ENCODE data around the gene LRCOL1. TPM values are rescaled to one million over a fixed set of nuclear protein-coding genes. Genes with fewer than 3 reads are reported as not detected.

LRCOL1 gene
- 3.2 and 6.6 TPM in 2 replicates for total RNA-seq

GRCh38 chr12:132610051-132610759 lies at the start of gene LRCOL1:
Gene LRCOL1 (minus strand): TSS chr12:132610582. CDS start chr12:132606251, 4,331 bp downstream.
- DNase-seq: peak; percentile 41

DNA sequence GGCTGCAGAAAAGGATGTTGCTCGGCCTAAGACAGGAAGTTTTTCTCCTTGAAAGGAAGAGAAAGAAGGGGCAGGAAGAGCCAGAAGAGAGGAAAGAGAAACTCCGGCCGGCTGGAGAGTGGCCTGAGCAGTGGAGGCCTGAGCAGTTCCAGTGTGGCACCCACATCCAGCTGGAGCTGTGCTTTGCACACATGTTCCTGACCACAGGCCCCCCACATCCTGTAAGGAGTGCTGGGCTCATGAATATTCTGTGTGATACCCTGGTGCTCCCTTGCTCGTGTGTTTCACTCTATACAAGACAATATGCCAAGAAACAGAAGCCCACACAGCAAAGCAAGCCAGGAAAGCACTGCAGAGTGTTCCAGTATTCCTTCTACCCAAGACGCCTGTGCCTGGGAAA lies 49.7 kb upstream of the LRCOL1 start:
- DNase-seq: no peak

DNA sequence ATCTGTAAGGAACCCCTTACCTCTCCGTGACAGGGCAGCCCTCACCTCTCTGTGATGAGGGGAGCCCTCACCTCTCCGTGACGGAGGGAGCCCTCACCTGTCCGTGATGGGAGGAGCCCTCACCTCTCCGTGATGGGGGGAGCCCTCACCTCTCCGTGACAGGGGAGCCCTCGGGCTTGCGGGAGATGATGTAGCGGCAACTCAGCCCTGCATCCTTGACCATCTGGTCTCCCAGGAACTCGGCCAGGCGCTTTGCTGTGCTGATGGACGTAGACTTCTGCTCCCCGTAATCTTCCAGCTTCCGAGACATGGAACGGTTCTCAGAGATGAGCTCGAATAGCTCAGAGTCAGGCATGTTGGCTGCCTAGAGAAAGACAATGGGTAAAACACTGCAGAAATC lies 48.8 kb upstream of the LRCOL1 start:
- DNase-seq: no peak

- DNase-seq: peak; percentile 49
Observed at GRCh38 chr12:132658149-132658894, 47.9 kb upstream of the LRCOL1 start.

GRCh38 chr12:132657004-132657727 lies 46.8 kb upstream of the LRCOL1 start:
- no peak for DNase-seq

DNA sequence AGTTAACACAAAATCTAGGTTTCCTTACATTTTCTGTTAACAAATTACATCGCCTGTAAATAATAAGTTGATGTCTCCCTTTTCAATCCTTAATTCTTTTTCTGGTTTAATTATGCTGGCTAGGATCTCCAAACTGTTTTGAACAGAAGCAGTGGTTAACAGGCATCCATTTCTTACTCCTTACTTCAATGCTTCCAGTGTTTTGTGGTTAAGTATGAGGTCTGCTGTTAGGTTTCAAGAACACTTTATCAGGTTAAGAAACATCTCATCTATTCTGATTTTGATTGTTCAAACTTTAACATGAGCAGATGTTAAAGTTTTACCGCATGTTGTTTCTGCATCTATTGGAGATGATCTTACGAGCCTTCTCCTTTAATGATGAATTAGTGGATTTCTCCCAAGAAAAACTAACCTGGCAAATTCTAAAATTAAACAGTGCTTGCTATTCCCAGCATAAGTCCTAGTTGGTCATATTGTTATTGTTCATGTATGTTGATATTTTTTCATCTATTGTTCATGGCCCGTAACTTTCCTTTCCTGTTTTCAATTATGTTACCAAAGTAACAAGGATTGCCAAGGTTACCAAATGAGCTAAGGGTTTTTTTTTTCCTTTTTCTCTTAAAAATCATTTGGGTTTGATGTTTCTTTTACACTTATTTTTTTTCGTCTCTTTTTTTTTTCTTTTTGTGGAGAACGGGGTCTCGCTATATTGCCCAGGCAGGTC lies 43.3 kb upstream of the LRCOL1 start:
- DNase-seq: peak; percentile 87

DNA sequence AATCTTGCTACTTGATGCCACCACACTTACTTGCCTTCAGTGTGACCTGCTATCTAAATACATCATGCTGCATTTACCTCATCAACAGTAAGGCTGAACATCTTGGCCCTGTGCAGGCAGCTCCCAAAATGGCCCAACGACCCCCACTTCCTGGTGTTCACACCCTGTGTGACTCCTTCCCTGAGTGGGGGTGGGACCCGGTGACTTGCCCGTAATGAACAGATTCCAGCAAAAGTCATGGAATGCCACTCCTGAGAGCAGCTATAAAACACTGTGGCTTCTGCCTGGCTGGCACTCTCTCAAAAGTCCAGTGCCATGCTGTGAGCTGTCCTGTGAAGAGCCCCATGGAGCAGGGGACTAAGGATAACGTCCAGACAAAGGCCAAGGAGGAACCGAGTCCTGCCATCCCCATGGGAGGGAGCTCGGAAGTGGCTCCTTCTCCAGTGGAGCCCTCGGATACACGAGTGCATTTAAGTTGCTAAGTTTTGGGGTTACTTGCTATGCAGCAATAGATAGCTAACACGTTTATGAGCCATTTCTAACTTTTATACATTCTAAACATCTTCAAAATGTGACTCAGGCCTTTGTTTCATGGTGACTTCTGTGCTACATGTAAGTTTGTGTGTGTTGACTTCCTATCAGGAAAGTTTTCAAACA lies 41.2 kb upstream of the LRCOL1 start:
- DNase-seq: no peak

GRCh38 chr12:132649226-132649945 lies 39.0 kb upstream of the LRCOL1 start:
- no peak for DNase-seq

- no peak for DNase-seq
Observed at GRCh38 chr12:132648616-132649225, 38.3 kb upstream of the LRCOL1 start.

- DNase-seq: no peak
Observed at GRCh38 chr12:132647858-132648257, 37.5 kb upstream of the LRCOL1 start.

DNA sequence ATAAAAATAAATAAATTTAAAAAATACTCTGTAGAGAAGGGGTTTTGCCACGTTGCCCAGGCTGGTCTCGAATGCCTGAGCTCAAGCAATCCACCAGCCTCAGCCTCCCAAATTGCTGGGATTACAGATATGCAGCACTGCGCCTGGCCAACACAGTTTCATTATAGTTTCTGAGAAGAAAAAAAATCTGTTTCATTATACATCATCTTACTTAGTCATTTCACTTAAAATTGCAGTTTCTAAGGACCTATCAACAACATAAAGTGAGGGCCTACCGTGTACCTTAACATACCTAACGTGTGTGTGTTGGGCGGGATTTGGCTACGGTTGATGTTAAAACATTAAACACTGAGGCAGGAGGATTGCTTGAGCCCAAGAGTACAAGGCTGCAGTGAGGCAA lies 36.5 kb upstream of the LRCOL1 start:
- no peak for DNase-seq

- DNase-seq: no peak
Observed at GRCh38 chr12:132642846-132643835, 32.8 kb upstream of the LRCOL1 start.

GRCh38 chr12:132641811-132642650 lies 31.6 kb upstream of the LRCOL1 start:
- no peak for DNase-seq

GRCh38 chr12:132640936-132641335 lies 30.6 kb upstream of the LRCOL1 start:
- no peak for DNase-seq

GRCh38 chr12:132639956-132640520 lies 29.7 kb upstream of the LRCOL1 start:
- no peak for DNase-seq

DNA sequence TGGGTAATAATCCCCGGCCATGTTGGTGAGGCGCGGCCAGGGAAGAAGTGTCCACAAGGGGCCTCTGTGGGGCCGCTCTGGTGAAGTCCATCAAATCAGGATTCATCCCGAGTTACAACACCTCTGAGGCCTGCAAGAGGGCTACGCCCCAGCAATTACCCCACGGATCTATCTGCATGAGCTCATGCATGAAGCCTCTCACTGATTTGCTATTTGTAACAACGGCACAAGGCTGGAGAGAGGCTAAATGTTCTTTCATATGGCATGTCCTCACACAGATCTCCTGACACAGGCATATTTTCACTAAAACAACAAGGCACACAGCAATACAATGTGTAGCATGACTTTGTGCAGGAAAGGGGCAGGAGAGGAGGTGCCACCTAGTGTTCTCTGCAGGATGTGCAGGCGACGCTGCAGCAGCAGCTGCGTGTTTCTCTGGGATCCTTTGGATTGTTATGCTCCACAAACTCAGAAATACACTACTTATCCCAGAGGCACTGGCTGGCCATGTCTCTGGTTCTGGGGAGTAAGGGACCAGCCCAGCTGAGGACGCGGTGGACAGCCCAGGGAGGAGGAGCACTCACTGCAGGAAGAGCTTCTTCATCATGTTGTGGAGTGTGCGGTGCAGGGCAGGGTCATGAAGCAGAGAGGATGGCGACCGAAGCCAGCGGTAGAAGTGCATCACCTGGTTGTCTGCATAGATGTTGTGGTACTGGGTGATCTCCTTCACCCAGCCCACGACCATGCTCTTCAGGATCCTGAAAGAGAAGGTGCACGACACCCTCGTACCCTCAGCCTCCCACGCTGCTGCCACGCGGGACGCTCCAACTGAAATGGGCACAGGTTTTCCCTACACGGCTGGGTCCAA lies 28.4 kb upstream of the LRCOL1 start:
- peak; percentile 73 for DNase-seq

- DNase-seq: no peak
Observed at GRCh38 chr12:132637811-132638210, 27.4 kb upstream of the LRCOL1 start.
